NCI-H1048 (cell line): Measurements from ENCODE around the gene CBFA2T2.
"Not testable (repeated sequence)": the region's sequence is repeated elsewhere in the genome, so short reads cannot be mapped to it uniquely, and the experiment has no call there.

ENCODE experiments used
- DNase-seq: peaks from one replicate; lab custom pipeline; 2025; lab: John Stamatoyannopoulos, UW

CBFA2T2 gene

GRCh38 chr20:33470866-33471265 is 19.0 kb upstream of the CBFA2T2 start:
- no peak for DNase-seq

- no peak for DNase-seq
Observed at GRCh38 chr20:33472868-33473435, 16.9 kb upstream of the CBFA2T2 start.

GRCh38 chr20:33474097-33474873 is 15.6 kb upstream of the CBFA2T2 start:
- no peak for DNase-seq

- no peak for DNase-seq
Observed at GRCh38 chr20:33474963-33475362, 14.9 kb upstream of the CBFA2T2 start.

GRCh38 chr20:33475381-33476152 is 14.3 kb upstream of the CBFA2T2 start:
- no peak for DNase-seq

- no peak for DNase-seq
Observed at GRCh38 chr20:33477386-33478234, 12.3 kb upstream of the CBFA2T2 start.

GRCh38 chr20:33480048-33480447 is 9.8 kb upstream of the CBFA2T2 start:
- no peak for DNase-seq

- no peak for DNase-seq
Observed at GRCh38 chr20:33481431-33481941, 8.4 kb upstream of the CBFA2T2 start.

GRCh38 chr20:33482581-33482980 is 7.3 kb upstream of the CBFA2T2 start:
- DNase-seq = no peak

- DNase-seq = not testable (repeated sequence)
Observed at GRCh38 chr20:33483186-33483585, 6.7 kb upstream of the CBFA2T2 start.

- DNase-seq = no peak
Observed at GRCh38 chr20:33488201-33488600, 1.7 kb upstream of the CBFA2T2 start.

GRCh38 chr20:33488661-33489494 is 1.0 kb upstream of the CBFA2T2 start:
- DNase-seq = not testable (repeated sequence)

GRCh38 chr20:33489495-33490022 is 337 bp upstream of the CBFA2T2 start:
- DNase-seq = peak; percentile 74

GRCh38 chr20:33490934-33491656 is 1.2 kb downstream of the CBFA2T2 start:
- DNase-seq = no peak

- no peak for DNase-seq
Observed at GRCh38 chr20:33493076-33493766, 3.3 kb downstream of the CBFA2T2 start.

- not testable (repeated sequence) for DNase-seq
Observed at GRCh38 chr20:33496776-33497175, 6.9 kb downstream of the CBFA2T2 start.

GRCh38 chr20:33499355-33499754 is 9.5 kb downstream of the CBFA2T2 start:
- no peak for DNase-seq

- DNase-seq = no peak
Observed at GRCh38 chr20:33501000-33501399, 11.1 kb downstream of the CBFA2T2 start.

- no peak for DNase-seq
Observed at GRCh38 chr20:33503564-33503963, 13.7 kb downstream of the CBFA2T2 start.
